Mesendoderm (in vitro differentiated cells): ENCODE measurements around the gene RBM19.

Experiments used
- DNase-seq: peaks from one replicate; pipeline ENCODE4 v3.0.0; 2013
- H2AK5ac ChIP-seq: 2 replicates; pipeline ENCODE4 v1.6.1; 2013; ENCODE audit warnings: low read length, inconsistent platforms
- H2BK120ac ChIP-seq: 2 replicates; pipeline ENCODE4 v1.6.1; 2013; ENCODE audit warnings: low read depth, mild to moderate bottlenecking, low read length, moderate library complexity, mixed read lengths
- H2BK15ac ChIP-seq: replicated peaks from 2 replicates; pipeline ENCODE4 v1.6.1; 2013; ENCODE audit warnings: low read depth, mild to moderate bottlenecking, moderate library complexity
- H2BK5ac ChIP-seq: 2 replicates; pipeline ENCODE4 v1.6.1; 2013; ENCODE audit warnings: low read length, inconsistent platforms
- H3K18ac ChIP-seq: 2 replicates; pipeline ENCODE4 v1.6.1; 2013; ENCODE audit warnings: mild to moderate bottlenecking, low read length, mixed read lengths
- H3K23ac ChIP-seq: one replicate; pipeline ENCODE4 v1.6.1; 2013; ENCODE audit warnings: low read length
- H3K27ac ChIP-seq: 2 replicates; pipeline ENCODE4 v1.5.1; 2013; ENCODE audit warnings: low read depth, mild to moderate bottlenecking, inconsistent platforms, low read length, moderate library complexity
- H3K27me3 ChIP-seq: 2 replicates; pipeline ENCODE4 v1.6.1; 2013; ENCODE audit warnings: low read length, control low read depth, mild to moderate bottlenecking, inconsistent platforms; ENCODE audit not compliant: insufficient read depth, poor library complexity
- H3K36me3 ChIP-seq: 2 replicates; pipeline ENCODE4 v1.6.1; 2013; ENCODE audit warnings: low read length, inconsistent platforms; ENCODE audit not compliant: control insufficient read depth, insufficient read depth
- H3K4ac ChIP-seq: one replicate; pipeline ENCODE4 v1.6.1; 2013; ENCODE audit warnings: low read depth, mild to moderate bottlenecking, low read length, moderate library complexity
- H3K4me1 ChIP-seq: 2 replicates; pipeline ENCODE4 v1.6.1; 2013; ENCODE audit warnings: low read depth, low read length, inconsistent platforms; ENCODE audit not compliant: control insufficient read depth
- H3K4me2 ChIP-seq: 2 replicates; pipeline ENCODE4 v1.6.1; 2013; ENCODE audit warnings: low read length
- H3K4me3 ChIP-seq: 2 replicates; pipeline ENCODE4 v1.5.1; 2013; ENCODE audit warnings: mild to moderate bottlenecking, low read length
- H3K56ac ChIP-seq: one replicate; pipeline ENCODE4 v1.6.1; 2013; ENCODE audit warnings: low read length
- H3K79me1 ChIP-seq: 2 replicates; pipeline ENCODE4 v1.6.1; 2013; ENCODE audit warnings: low read length, inconsistent platforms
- H3K79me2 ChIP-seq: 2 replicates; pipeline ENCODE4 v1.6.1; 2013; ENCODE audit warnings: mild to moderate bottlenecking, low read length; ENCODE audit not compliant: control insufficient read depth, insufficient read depth
- H3K9ac ChIP-seq: 2 replicates; pipeline ENCODE4 v1.6.1; 2013; ENCODE audit warnings: low read length, inconsistent platforms
- H4K5ac ChIP-seq: one replicate; pipeline ENCODE4 v1.6.1; 2013; ENCODE audit warnings: low read length
- H4K8ac ChIP-seq: one replicate; pipeline ENCODE4 v1.6.1; 2013; ENCODE audit warnings: low read depth, mild to moderate bottlenecking, control low read depth, low read length, moderate library complexity
- WGBS: extraction: QIAGEN DNeasy Blood & Tissue Kit; methylation state at CpG from one replicate; pipeline ENCODE4 v1.1.7; 2013; ENCODE audit warnings: low lambda C conversion rate, missing lambda C conversion rate; ENCODE audit not compliant: insufficient coverage; ENCODE audit errors: extremely low coverage; 5-methylcytosine and 5-hydroxymethylcytosine counted together

The RBM19 gene

GRCh38 chr12:113870035-113870434, 96.1 kb downstream of the RBM19 start:
- no peak overlapping the region for H2BK120ac ChIP-seq
- H3K9ac ChIP-seq, result no peak overlapping the region
- H3K4ac ChIP-seq, result no peak overlapping the region
- H3K79me2 ChIP-seq, result no peaks in the 10 kb centered on the region
- DNase-seq, result no peak
- no peak overlapping the region for H3K23ac ChIP-seq
- no peak overlapping the region for H3K4me2 ChIP-seq
- no peak overlapping the region for H2BK15ac ChIP-seq
- no peaks in the 10 kb centered on the region for H3K27me3 ChIP-seq
- H3K56ac ChIP-seq, result no peak overlapping the region
- no peaks in the 10 kb centered on the region for H3K36me3 ChIP-seq
- no peak overlapping the region for H4K5ac ChIP-seq
- no peak overlapping the region for H3K4me3 ChIP-seq
- no peak overlapping the region for H2AK5ac ChIP-seq
- peak overlapping the region; percentile 13 for H2BK5ac ChIP-seq
- peaks cover 3% of the 10 kb centered on the region for H3K4me1 ChIP-seq
- peak overlapping the region; percentile 16 for H3K27ac ChIP-seq
- no CpG with 5 or more reads among the region's 8 CpGs for WGBS
- no peaks in the 10 kb centered on the region for H3K79me1 ChIP-seq
- no peak overlapping the region for H3K18ac ChIP-seq
- no peak overlapping the region for H4K8ac ChIP-seq

- no peaks in the 10 kb centered on the region for H3K79me2 ChIP-seq
- H2BK5ac ChIP-seq, result no peak overlapping the region
- no peak overlapping the region for H3K4ac ChIP-seq
- H3K27me3 ChIP-seq, result no peaks in the 10 kb centered on the region
- H3K36me3 ChIP-seq, result no peaks in the 10 kb centered on the region
- H3K27ac ChIP-seq, result no peak overlapping the region
- no peak overlapping the region for H4K8ac ChIP-seq
- no peak overlapping the region for H3K4me3 ChIP-seq
- no peak overlapping the region for H3K23ac ChIP-seq
- no peak overlapping the region for H2BK15ac ChIP-seq
- H3K56ac ChIP-seq, result no peak overlapping the region
- no CpG with 5 or more reads among the region's 3 CpGs for WGBS
- H3K18ac ChIP-seq, result no peak overlapping the region
- no peak overlapping the region for H2BK120ac ChIP-seq
- no peak overlapping the region for H3K9ac ChIP-seq
- no peak overlapping the region for H3K4me2 ChIP-seq
- H4K5ac ChIP-seq, result no peak overlapping the region
- peak overlapping the region; percentile 32 for H2AK5ac ChIP-seq
- DNase-seq, result no peak
- peaks cover 13% of the 10 kb centered on the region for H3K4me1 ChIP-seq
- no peaks in the 10 kb centered on the region for H3K79me1 ChIP-seq
Measured at GRCh38 chr12:113868365-113868764, 97.8 kb downstream of the RBM19 start.

GRCh38 chr12:113867258-113867657, 98.9 kb downstream of the RBM19 start:
- Histone ChIP-seq H3K23ac (no peak overlapping the region), H3K9ac (no peak overlapping the region), H3K4me2 (no peak overlapping the region), H3K36me3 (no peaks in the 10 kb centered on the region), H2BK5ac (no peak overlapping the region), H3K4me1 (peaks cover 19% of the 10 kb centered on the region), H3K27ac (no peak overlapping the region), H2BK120ac (no peak overlapping the region), H3K4ac (no peak overlapping the region), H3K79me2 (no peaks in the 10 kb centered on the region), H3K56ac (no peak overlapping the region), H3K18ac (no peak overlapping the region), H4K8ac (no peak overlapping the region), H2AK5ac (no peak overlapping the region), H3K79me1 (no peaks in the 10 kb centered on the region), H3K4me3 (no peak overlapping the region), H4K5ac (no peak overlapping the region), H3K27me3 (no peaks in the 10 kb centered on the region), H2BK15ac (no peak overlapping the region)
- WGBS, result no CpG with 5 or more reads among the region's 6 CpGs
- DNase-seq, result peak; percentile 41

GRCh38 chr12:113866496-113866895, 99.6 kb downstream of the RBM19 start:
- no peaks in the 10 kb centered on the region for H3K36me3 ChIP-seq
- no peak overlapping the region for H2BK15ac ChIP-seq
- H3K4ac ChIP-seq, result no peak overlapping the region
- H3K79me1 ChIP-seq, result no peaks in the 10 kb centered on the region
- no peaks in the 10 kb centered on the region for H3K79me2 ChIP-seq
- no peak overlapping the region for H2BK5ac ChIP-seq
- H2AK5ac ChIP-seq, result no peak overlapping the region
- no peak overlapping the region for H3K56ac ChIP-seq
- H3K27me3 ChIP-seq, result no peaks in the 10 kb centered on the region
- no peak overlapping the region for H4K5ac ChIP-seq
- no peak overlapping the region for H3K23ac ChIP-seq
- no peak overlapping the region for H3K27ac ChIP-seq
- no peak overlapping the region for H3K18ac ChIP-seq
- WGBS, result no CpG with 5 or more reads among the region's 1 CpG
- no peak overlapping the region for H2BK120ac ChIP-seq
- H3K9ac ChIP-seq, result no peak overlapping the region
- no peak overlapping the region for H3K4me3 ChIP-seq
- no peak overlapping the region for H3K4me2 ChIP-seq
- peaks cover 26% of the 10 kb centered on the region for H3K4me1 ChIP-seq
- DNase-seq, result no peak
- no peak overlapping the region for H4K8ac ChIP-seq

- Histone ChIP-seq H2AK5ac (peak overlapping the region; percentile 24), H3K27me3 (no peaks in the 10 kb centered on the region), H2BK15ac (no peak overlapping the region), H3K79me2 (no peaks in the 10 kb centered on the region), H3K79me1 (no peaks in the 10 kb centered on the region), H3K36me3 (no peaks in the 10 kb centered on the region), H3K23ac (no peak overlapping the region), H3K4me1 (peaks cover 23% of the 10 kb centered on the region), H4K8ac (no peak overlapping the region), H3K56ac (peak overlapping the region; percentile 63), H3K27ac (peak overlapping the region; percentile 71), H3K18ac (peak overlapping the region; percentile 46), H2BK120ac (no peak overlapping the region), H3K9ac (peak overlapping the region; percentile 25), H3K4ac (peak overlapping the region; percentile 62), H4K5ac (no peak overlapping the region), H3K4me2 (no peak overlapping the region), H3K4me3 (no peak overlapping the region), H2BK5ac (peak overlapping the region; percentile 38)
- DNase-seq, result no peak
- WGBS, result no CpG with 5 or more reads among the region's 2 CpGs
Measured at GRCh38 chr12:113863455-113863845, 102.7 kb downstream of the RBM19 start.
